ENCODE measurements around the gene ZP4. TPM values are rescaled to one million over a fixed set of nuclear protein-coding genes. Genes with fewer than 3 reads are reported as not detected.

Gene ZP4
- total RNA-seq, 1 experiment from 2014 or later = not detected

DNA sequence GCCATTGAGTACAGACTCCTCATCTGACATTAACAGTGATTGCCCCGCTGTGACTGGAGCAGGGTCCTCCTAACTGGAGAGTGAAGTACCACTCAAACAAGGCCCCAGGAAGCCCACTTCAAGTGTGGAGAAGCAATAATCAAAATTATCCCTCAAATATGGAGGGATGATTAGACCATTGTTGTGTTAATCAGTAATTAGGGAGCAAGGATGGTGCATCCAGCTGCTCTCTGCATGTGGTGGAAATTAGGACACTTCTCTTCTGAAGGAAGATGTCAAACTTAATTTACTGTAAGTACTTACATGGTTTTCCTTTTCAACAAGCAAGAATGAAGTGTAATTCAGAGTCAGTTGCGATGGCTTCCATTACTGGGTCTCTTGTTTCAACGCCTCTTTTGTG is 3.4 kb upstream of the ZP4 start:
- H3K9me3 ChIP-seq (ENCODE audit: control insufficient read depth, low read depth, low read length) = no peaks in the 10 kb centered on the region
- no peaks in the 10 kb centered on the region for H3K4me1 ChIP-seq (ENCODE audit: insufficient read depth, low read length)
- no peak overlapping the region for H2BK5ac ChIP-seq (ENCODE audit: insufficient read length, low read length)
- H2BK20ac ChIP-seq (ENCODE audit: low read depth, low read length, poor library complexity, severe bottlenecking) = no peak overlapping the region
- no peak overlapping the region for H2BK120ac ChIP-seq (ENCODE audit: low read depth, low read length, poor library complexity, severe bottlenecking)
- no peaks in the 10 kb centered on the region for H3K23me2 ChIP-seq (ENCODE audit: insufficient read length, low read depth, low read length, poor library complexity, severe bottlenecking)
- Mint-ChIP-seq H3K36me3 (ENCODE audit: insufficient read depth in 1 of 3, low read depth in 3 of 3) (peaks cover 0 to 2% (median 0%) of the 10 kb centered on the region in 3 experiments; a peak in 2 of 7 replicates), H3K27me3 (ENCODE audit: low read depth) (no peaks in the 10 kb centered on the region), H3K9me3 (peaks cover 0 to 3% of the 10 kb centered on the region in 2 experiments; a peak in 2 of 5 replicates), H3K4me3 (no peak overlapping the region), H3K4me1 (peaks cover 13 to 19% of the 10 kb centered on the region in 2 experiments; a peak in 3 of 4 replicates), H3K27ac (peak overlapping the region in 2 of 3 experiments; percentile 62 to 75; a peak in 2 of 7 replicates)
- H3K9ac ChIP-seq (ENCODE audit: extremely low read depth, insufficient read length, low read length) = no peak overlapping the region
- no peaks in the 10 kb centered on the region for H3K79me1 ChIP-seq (ENCODE audit: insufficient read depth, low read depth, low read length, poor library complexity, severe bottlenecking)
- H2BK15ac ChIP-seq (ENCODE audit: low read depth, low read length) = no peak overlapping the region
- 0 out of 2 replicates have a peak, but pooled peaks cover 2% of the 10 kb centered on the region for H3K27me3 ChIP-seq (ENCODE audit: insufficient read depth, low read length)
- no peak overlapping the region for H4K5ac ChIP-seq (ENCODE audit: insufficient read length, low read depth, low read length)
- no peak overlapping the region for H3K4ac ChIP-seq (ENCODE audit: low read depth, low read length)
- no peak overlapping the region for H3K18ac ChIP-seq (ENCODE audit: insufficient read length, low read depth, low read length)
- no peak overlapping the region for H3T11ph ChIP-seq (ENCODE audit: low read length)
- no peak overlapping the region for H2BK12ac ChIP-seq (ENCODE audit: insufficient read length, low read depth, low read length)
- no peak overlapping the region for H2AK5ac ChIP-seq (ENCODE audit: insufficient read length, low read length)
- TF ChIP-seq, protein P1, sequence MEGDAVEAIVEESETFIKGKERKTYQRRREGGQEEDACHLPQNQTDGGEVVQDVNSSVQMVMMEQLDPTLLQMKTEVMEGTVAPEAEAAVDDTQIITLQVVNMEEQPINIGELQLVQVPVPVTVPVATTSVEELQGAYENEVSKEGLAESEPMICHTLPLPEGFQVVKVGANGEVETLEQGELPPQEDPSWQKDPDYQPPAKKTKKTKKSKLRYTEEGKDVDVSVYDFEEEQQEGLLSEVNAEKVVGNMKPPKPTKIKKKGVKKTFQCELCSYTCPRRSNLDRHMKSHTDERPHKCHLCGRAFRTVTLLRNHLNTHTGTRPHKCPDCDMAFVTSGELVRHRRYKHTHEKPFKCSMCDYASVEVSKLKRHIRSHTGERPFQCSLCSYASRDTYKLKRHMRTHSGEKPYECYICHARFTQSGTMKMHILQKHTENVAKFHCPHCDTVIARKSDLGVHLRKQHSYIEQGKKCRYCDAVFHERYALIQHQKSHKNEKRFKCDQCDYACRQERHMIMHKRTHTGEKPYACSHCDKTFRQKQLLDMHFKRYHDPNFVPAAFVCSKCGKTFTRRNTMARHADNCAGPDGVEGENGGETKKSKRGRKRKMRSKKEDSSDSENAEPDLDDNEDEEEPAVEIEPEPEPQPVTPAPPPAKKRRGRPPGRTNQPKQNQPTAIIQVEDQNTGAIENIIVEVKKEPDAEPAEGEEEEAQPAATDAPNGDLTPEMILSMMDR (conservative IDR thresholded peaks at IDR 0.05) = no peak
- H2AFZ ChIP-seq (ENCODE audit: low read length) = no peak overlapping the region
- no peak overlapping the region for H3K27ac ChIP-seq (ENCODE audit: insufficient read length, low read depth, low read length)
- H4K20me1 ChIP-seq (ENCODE audit: control insufficient read depth, insufficient read depth, insufficient read length) = no peaks in the 10 kb centered on the region
- no peak for DNase-seq
- no peak overlapping the region for H4K8ac ChIP-seq (replicated peaks; ENCODE audit: insufficient read length, low read depth, low read length)
- no peak overlapping the region for H3K4me2 ChIP-seq (ENCODE audit: insufficient read depth, insufficient read length, low read length)
- H3K79me2 ChIP-seq (ENCODE audit: insufficient read depth, low read length) = 0 out of 2 replicates have a peak, but pooled peaks cover 1% of the 10 kb centered on the region
- no peak overlapping the region for H3K14ac ChIP-seq (ENCODE audit: insufficient read depth, low read length)
- H4K91ac ChIP-seq (ENCODE audit: insufficient read length, low read depth, low read length) = no peak overlapping the region
- H3K23ac ChIP-seq (ENCODE audit: insufficient read length, low read depth, low read length) = no peak overlapping the region
- H3K56ac ChIP-seq (ENCODE audit: insufficient read length, low read depth, low read length) = no peak overlapping the region
- WGBS (ENCODE audit: extremely low coverage, insufficient read length, low lambda C conversion rate) = no CpG with 5 or more reads among the region's 3 CpGs

Data from H9 (cell line).